Ishikawa (cell line): ENCODE measurements around the gene MAGI2.

ENCODE experiments used
- CEBPB ChIP-seq: IDR thresholded peaks from 2 replicates; pipeline ENCODE4 v1.6.1; 2012
- CREB1 ChIP-seq: IDR thresholded peaks from 2 replicates; pipeline ENCODE4 v1.6.1; 2012; ENCODE audit warnings: low read depth
- EGR1 ChIP-seq: IDR thresholded peaks from 2 replicates; pipeline ENCODE4 v1.6.1; 2012
- EP300 ChIP-seq: IDR thresholded peaks from 2 replicates; pipeline ENCODE4 v1.6.1; 2012; ENCODE audit warnings: borderline replicate concordance
- FOXM1 ChIP-seq: IDR thresholded peaks from 2 replicates; pipeline ENCODE4 v1.6.1; 2012; ENCODE audit warnings: low read depth, borderline replicate concordance
- MAX ChIP-seq: IDR thresholded peaks from 2 replicates; pipeline ENCODE4 v1.6.1; 2012
- NFIC ChIP-seq: IDR thresholded peaks from 2 replicates; pipeline ENCODE4 v1.6.1; 2012
- RAD21 ChIP-seq: IDR thresholded peaks from 2 replicates; pipeline ENCODE4 v1.6.1; 2012; ENCODE audit warnings: low read depth
- TAF1 ChIP-seq: IDR thresholded peaks from 2 replicates; pipeline ENCODE4 v1.6.1; 2012; ENCODE audit warnings: low read depth, mild to moderate bottlenecking
- TCF12 ChIP-seq: IDR thresholded peaks from 2 replicates; pipeline ENCODE4 v1.6.1; 2012; ENCODE audit warnings: low read depth
- TEAD4 ChIP-seq: IDR thresholded peaks from 2 replicates; pipeline ENCODE4 v1.6.1; 2012
- YY1 ChIP-seq: IDR thresholded peaks from 2 replicates; pipeline ENCODE4 v1.6.1; 2012; ENCODE audit warnings: low read depth
- ZBTB7A ChIP-seq: IDR thresholded peaks from 2 replicates; pipeline ENCODE4 v1.6.1; 2012; ENCODE audit warnings: low read depth
- TF ChIP-seq, protein P1 (sequence below): IDR thresholded peaks from 2 replicates; pipeline ENCODE4 v1.6.1; 2012
- TF ChIP-seq, protein P2 (sequence below): IDR thresholded peaks from 2 replicates; pipeline ENCODE4 v1.6.1; 2012; ENCODE audit warnings: low read depth, mild to moderate bottlenecking

Gene MAGI2

GRCh38 chr7:78279032-78279431, 1174.4 kb downstream of the MAGI2 start:
- TF ChIP-seq TAF1 (no peak), EGR1 (no peak), YY1 (no peak), EP300 (no peak), NFIC (no peak), TCF12 (no peak), FOXM1 (no peak), RAD21 (no peak), TEAD4 (no peak), CREB1 (no peak), ZBTB7A (no peak), CEBPB (no peak), MAX (no peak)
- TF ChIP-seq, protein P1, sequence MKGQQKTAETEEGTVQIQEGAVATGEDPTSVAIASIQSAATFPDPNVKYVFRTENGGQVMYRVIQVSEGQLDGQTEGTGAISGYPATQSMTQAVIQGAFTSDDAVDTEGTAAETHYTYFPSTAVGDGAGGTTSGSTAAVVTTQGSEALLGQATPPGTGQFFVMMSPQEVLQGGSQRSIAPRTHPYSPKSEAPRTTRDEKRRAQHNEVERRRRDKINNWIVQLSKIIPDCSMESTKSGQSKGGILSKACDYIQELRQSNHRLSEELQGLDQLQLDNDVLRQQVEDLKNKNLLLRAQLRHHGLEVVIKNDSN: no peak
- TF ChIP-seq, protein P2, sequence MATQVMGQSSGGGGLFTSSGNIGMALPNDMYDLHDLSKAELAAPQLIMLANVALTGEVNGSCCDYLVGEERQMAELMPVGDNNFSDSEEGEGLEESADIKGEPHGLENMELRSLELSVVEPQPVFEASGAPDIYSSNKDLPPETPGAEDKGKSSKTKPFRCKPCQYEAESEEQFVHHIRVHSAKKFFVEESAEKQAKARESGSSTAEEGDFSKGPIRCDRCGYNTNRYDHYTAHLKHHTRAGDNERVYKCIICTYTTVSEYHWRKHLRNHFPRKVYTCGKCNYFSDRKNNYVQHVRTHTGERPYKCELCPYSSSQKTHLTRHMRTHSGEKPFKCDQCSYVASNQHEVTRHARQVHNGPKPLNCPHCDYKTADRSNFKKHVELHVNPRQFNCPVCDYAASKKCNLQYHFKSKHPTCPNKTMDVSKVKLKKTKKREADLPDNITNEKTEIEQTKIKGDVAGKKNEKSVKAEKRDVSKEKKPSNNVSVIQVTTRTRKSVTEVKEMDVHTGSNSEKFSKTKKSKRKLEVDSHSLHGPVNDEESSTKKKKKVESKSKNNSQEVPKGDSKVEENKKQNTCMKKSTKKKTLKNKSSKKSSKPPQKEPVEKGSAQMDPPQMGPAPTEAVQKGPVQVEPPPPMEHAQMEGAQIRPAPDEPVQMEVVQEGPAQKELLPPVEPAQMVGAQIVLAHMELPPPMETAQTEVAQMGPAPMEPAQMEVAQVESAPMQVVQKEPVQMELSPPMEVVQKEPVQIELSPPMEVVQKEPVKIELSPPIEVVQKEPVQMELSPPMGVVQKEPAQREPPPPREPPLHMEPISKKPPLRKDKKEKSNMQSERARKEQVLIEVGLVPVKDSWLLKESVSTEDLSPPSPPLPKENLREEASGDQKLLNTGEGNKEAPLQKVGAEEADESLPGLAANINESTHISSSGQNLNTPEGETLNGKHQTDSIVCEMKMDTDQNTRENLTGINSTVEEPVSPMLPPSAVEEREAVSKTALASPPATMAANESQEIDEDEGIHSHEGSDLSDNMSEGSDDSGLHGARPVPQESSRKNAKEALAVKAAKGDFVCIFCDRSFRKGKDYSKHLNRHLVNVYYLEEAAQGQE: no peak

DNA sequence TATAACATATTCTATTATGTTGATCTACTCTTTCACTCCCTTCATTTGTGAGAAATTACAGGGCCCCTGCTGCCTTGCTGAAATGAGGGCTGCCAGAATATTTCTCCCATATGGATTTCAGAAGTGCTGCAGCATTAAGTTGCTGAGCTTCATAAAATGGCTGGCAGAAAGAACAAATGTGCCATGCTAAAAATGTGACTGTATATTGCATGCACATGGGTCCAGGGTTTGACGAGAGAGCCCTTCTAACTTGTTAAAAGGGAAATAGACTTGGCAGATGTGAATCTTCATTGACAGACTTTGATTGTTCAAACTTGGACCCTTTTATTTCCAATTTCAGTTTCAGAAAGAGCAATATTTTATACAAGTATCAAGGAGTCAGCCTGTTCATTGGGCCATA, 1186.3 kb downstream of the MAGI2 start:
- TF ChIP-seq ZBTB7A (no peak), TAF1 (no peak), EP300 (no peak), EGR1 (no peak), CREB1 (no peak), MAX (no peak), YY1 (no peak), NFIC (no peak), CEBPB (no peak), RAD21 (no peak), TEAD4 (no peak), TCF12 (no peak)
- TF ChIP-seq, protein P2: no peak
- TF ChIP-seq, protein P1: no peak

- TF ChIP-seq, protein P2: no peak
- no peak for TF ChIP-seq ZBTB7A
- TF ChIP-seq YY1: no peak
- TF ChIP-seq FOXM1: no peak
- no peak for TF ChIP-seq TAF1
- TF ChIP-seq MAX: no peak
- TF ChIP-seq CREB1: no peak
- no peak for TF ChIP-seq EGR1
- TF ChIP-seq RAD21: no peak
- TF ChIP-seq EP300: no peak
Observed at GRCh38 chr7:78265486-78265885, 1188.0 kb downstream of the MAGI2 start.

GRCh38 chr7:78265071-78265470, 1188.4 kb downstream of the MAGI2 start:
- TF ChIP-seq FOXM1 (no peak), EP300 (no peak), CREB1 (no peak), TCF12 (no peak), MAX (no peak), YY1 (no peak), EGR1 (no peak), RAD21 (no peak), CEBPB (no peak), NFIC (no peak), ZBTB7A (no peak), TAF1 (no peak), TEAD4 (no peak)
- TF ChIP-seq, protein P2: no peak
- TF ChIP-seq, protein P1: no peak
